Hematopoietic multipotent progenitor cell treated with erythropoietin and hydrocortisone succinate and interleukin-3 and kit ligand, for 17 days (in vitro differentiated cells): Measurements from ENCODE around the gene TIGAR.

Source experiments
- DNase-seq: peaks from one replicate; pipeline ENCODE4 v3.0.0-alpha.2; 2015; ENCODE audit warnings: low spot score

The TIGAR gene

DNA sequence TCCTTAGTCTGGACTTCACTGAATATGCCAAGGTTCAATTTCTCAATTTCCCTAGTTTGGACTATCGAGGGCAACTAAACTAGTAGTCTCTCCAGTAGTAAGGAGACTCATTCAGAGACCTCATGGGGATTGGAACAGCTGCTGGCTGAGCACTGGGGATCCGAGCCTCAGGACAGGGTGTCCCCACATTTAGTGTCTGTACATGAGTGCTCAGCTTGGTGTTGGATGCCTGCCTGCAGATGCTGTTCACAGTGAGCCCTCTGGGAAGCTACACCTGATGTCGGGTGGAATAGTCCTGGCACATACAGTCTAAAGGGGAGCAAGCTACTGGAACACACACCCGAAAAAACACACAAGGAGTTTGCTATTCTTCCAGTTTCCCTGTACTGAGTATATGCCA is 59.3 kb downstream of the TIGAR start:
- DNase-seq, result no peak

DNA sequence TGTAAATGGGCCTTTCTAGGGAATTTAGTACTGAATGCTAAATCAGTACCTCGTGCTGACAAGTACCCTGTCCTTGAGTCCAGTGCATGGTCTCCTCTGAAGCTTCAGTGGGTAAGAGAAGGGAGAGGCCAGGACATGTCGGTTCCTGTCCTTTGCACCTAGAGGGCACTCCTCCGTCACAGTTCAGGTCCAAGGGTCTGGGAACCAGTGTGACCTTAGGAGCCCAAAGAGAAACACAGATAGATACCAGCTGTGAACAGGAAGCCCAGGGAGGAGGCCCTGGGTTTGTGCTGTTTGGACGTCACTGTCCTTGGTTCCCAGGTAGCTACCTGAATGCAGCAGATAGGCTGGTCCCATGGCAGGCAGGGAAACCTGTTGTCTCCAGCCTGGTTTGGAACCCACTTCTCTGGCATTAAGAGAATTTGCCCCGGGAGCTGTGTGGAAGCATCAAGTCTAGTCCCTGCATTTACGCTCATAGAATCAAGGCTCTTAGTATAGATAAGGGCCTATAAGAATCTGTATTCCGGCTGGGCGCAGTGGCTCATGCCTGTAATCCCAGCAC is 62.4 kb downstream of the TIGAR start:
- DNase-seq, result no peak

DNA sequence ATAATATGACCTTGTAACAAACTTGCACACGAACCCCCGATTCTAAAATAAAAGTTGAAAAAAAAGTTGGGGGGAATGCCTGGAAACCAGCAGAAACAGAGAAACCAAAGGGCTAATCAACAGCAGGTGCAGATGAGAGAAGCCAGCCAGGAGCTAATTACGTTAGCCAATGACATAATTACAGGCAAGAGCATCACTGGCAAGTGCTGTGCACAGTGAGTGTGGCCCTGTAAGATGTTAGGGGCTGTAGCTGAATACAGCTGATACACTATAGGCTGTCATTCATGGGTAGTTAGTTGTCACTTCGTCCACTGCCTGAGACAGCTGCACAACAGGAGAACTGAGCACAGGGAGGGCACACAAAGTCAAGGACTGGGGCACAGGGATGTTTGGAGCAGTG is 65.8 kb downstream of the TIGAR start:
- no peak for DNase-seq

DNA sequence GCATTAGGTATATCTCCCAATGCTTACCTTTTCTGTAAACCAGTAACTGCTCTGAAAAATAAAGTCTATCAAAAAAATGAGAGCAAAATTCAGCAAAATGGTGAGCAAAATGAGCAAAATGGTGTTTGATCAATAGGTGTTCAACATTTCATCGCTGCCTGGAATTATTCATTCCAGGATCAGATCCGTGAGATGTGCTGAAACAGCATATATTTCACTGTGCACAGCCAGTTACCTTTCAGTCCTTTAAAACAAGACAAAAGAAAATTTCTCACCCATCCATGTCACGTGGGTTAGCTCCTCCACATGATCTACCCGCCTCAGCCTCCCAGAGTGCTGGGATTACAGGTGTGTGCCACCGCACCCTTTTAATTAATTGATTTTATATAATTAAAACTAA is 66.6 kb downstream of the TIGAR start:
- no peak for DNase-seq

DNA sequence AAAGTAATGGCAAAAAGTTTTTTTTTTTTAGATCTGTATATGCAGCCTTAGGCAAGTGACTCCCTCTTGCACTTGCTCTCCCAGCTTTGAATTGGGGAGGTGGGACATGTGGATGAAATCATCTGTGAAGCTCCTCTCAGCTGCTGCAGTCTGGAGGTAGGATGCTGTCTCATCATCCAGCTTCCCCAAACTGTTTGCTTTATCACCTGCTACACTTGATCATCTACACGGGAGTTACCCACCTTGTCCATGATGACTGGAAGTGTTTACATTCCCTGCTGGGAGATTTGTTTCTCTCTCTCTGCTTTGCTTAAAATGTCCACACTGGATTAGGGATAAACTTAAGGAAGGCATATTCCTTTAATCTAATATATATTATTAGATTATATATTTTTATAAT is 67.0 kb downstream of the TIGAR start:
- no peak for DNase-seq

DNA sequence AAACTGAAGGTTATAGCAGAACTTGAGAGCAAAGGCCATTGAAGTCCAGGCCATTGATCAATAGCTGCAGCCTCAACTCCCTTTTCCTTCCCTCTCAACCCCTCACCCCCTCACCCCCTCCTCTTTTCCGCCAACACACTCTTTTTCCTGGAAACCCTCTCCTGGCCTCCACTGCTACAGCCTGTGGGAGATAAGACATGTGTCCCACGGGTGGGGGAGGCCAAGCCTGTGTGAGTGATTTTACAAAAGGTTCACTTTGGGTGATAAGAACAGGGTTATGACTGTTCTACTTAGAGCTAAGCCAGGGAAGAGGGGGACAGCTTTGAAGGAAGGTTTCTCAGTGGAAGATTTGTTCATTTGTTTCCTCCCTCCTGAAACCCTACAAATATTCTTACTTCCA is 67.6 kb downstream of the TIGAR start:
- no peak for DNase-seq

DNA sequence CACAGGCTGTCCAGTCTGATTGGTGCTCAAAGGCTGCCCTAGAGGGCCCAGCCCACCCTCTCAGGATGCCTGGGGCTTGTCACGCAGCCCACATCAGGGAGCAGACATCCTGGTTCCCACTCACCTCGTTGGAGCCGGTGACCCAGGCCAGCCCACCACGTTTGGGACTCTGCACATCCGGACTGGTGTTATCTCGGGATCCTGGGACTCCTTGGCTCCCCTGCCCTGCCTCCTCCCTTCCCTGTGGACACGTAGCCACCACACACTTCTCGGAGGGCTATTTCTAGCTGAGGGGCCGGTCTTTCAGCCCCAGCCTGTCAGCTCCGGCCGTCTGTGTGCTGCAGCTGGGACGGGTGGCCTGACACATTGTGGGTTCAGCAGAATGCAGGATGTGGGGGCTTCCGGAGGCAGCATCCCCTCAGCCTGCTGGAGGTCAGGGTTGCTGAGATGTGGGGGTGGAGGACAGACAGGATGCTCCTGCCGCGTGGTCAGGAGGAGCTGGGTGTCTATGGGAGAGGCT is 71.3 kb downstream of the TIGAR start:
- no peak for DNase-seq

DNA sequence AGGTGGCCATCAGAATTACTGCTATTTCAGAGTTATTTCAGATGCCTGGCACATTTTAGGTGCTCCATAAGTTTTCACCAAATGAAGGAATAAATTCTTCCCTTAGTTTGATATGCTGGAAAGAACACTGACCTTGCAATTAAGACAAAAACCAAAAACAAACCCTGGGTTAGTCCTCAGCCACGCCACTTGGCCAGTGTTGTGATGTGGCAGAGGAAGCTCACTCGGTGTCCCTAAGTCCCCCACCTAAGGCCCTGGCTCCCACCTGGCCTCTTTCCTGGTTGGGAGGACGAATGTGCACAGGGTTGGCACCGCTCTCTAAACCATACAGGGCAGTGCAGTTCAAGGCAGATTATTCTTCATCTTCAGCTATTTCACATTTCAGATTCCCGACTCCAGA is 72.2 kb downstream of the TIGAR start:
- no peak for DNase-seq

DNA sequence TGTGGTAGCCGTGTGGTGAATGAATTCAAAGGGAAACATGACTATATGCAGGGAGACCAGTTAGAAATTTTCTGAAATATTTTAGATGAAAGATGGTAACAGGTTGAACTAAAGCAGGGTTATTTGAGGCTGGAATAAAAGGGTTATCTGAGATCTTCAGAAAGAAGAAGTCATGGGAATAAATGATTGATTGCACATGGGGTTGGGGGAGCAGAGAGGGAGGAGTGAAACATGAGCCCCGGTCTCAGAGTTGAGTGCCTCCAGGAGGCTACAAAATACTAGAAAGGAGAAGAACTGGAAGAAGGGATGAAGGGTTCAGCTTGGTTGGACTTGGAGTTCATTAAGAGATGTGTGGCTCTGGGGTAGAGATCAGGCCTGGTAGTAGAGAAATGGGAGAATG is 74.8 kb downstream of the TIGAR start:
- DNase-seq, result no peak

DNA sequence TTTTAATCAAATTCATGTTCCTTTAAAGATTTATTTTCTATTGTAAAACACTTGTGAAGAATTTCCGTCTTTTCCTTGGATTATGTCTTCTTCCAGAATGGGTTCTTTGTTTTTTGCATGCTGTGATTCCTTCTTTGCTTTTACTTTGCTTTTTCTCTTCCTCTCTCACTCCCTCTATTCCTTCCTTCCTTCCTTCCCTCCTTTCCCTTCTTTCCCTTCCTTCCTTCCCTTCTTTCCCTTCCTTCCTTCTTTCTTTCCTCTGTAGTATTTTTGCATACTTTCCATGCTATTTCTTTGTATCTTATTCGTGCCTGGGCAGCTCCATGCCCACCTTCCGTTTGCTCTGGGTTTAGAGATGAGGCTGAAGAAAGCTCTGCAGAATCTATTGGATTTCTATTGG is 80.1 kb downstream of the TIGAR start:
- no peak for DNase-seq

DNA sequence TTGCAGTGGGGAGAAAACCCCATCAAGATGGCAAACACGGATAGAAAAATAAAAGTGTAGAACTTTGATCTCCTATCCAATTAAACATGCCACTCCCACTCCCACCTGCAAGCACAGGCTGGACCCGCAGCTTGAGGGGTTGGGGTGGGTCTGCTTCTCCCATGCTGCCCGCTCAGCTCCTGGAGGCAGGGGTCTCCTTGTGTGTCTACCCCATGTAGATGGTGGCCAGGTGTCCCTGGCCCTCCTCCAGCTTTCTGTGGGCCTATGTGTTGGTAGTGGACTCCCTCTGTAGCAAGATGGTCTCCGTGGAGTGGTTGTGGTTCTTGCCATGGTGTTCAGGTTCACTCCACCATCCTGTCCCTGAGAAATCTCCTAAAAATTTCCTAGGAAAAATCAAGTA is 82.0 kb downstream of the TIGAR start:
- DNase-seq, result no peak
